Astrocyte of the cerebellum (primary cell): Measurements from ENCODE around the gene WASF1.
"Not testable (repeated sequence)": the region's sequence is repeated elsewhere in the genome, so short reads cannot be mapped to it uniquely, and the experiment has no call there.

Source experiments
- DNase-seq: peaks from one replicate; pipeline ENCODE4 v3.0.0-alpha.2; 2011; ENCODE audit warnings: low read depth
- H3K4me3 ChIP-seq: 2 replicates; pipeline ENCODE4 v1.5.1; 2011; ENCODE audit warnings: mild to moderate bottlenecking, low read depth, low read length, moderate library complexity
- in situ Hi-C: cut with HindIII; loops from 2 replicates; pipeline ENCODE4 v1.10.0; 2017; ENCODE audit warnings: low sequenced_read_pairs
- TF ChIP-seq, protein P1 (sequence below): IDR thresholded peaks from 2 replicates; pipeline ENCODE4 v1.5.1; 2012; ENCODE audit warnings: low read length, low read depth, moderate library complexity, mild to moderate bottlenecking; ENCODE audit errors: missing control alignments

WASF1 gene

DNA sequence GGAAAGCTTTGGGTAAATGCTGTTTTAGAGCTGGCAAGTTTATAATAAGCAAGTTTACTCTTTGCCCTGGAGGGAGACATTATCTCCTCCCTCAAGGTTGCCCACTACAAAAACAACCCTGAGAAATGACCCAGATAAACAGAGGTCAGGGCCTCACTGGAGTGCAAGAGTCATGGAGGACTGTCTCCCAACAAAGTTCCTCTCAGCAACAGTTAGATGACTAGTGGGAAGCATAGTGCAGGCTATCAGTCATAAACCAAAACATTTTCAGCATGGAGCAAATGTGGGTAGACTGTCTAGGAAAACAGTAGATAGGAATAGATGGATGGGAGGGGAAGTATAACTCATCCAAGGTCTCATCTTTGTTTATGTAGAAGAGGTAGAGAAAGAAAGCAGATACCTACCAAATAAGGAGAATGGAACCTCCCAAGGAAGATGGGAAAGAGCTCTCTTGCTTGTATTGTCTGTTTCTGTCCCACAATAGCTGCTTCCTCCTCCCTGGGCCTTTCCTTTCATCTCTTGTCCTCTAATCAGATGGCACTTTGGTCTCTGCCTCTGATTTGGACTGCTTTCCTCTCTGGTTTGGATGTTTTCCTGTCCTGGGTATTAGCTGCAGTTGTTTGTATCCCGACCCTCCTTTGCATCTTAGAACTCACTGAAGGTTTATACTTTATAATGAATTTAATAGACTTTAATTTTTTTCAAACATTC, 95.4 kb downstream of the WASF1 start:
- no peak overlapping the region for H3K4me3 ChIP-seq
- TF ChIP-seq, protein P1, sequence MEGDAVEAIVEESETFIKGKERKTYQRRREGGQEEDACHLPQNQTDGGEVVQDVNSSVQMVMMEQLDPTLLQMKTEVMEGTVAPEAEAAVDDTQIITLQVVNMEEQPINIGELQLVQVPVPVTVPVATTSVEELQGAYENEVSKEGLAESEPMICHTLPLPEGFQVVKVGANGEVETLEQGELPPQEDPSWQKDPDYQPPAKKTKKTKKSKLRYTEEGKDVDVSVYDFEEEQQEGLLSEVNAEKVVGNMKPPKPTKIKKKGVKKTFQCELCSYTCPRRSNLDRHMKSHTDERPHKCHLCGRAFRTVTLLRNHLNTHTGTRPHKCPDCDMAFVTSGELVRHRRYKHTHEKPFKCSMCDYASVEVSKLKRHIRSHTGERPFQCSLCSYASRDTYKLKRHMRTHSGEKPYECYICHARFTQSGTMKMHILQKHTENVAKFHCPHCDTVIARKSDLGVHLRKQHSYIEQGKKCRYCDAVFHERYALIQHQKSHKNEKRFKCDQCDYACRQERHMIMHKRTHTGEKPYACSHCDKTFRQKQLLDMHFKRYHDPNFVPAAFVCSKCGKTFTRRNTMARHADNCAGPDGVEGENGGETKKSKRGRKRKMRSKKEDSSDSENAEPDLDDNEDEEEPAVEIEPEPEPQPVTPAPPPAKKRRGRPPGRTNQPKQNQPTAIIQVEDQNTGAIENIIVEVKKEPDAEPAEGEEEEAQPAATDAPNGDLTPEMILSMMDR: no peak
- no peak for DNase-seq
- in situ Hi-C loops: no loop called here

DNA sequence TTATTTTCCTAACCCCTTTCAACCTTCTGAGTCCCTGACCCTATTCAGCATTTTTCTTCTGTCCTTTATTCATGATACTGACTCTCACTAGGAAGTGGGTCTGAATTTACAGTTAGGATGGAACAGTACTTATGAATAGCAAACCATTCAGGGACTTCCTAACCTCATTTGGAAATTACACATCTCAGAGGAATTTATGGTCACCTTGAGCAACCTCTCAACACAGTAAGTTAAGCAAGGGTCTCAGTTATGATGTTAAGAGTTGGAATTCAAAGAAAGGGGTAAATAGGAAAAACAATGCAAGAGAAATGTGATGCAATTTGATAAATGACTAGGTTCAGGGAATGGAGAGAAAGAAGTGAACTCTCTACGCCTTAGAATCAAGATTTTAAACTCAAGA, 104.1 kb downstream of the WASF1 start:
- in situ Hi-C loops: no loop called here
- TF ChIP-seq, protein P1: no peak
- H3K4me3 ChIP-seq: no peak overlapping the region

DNA sequence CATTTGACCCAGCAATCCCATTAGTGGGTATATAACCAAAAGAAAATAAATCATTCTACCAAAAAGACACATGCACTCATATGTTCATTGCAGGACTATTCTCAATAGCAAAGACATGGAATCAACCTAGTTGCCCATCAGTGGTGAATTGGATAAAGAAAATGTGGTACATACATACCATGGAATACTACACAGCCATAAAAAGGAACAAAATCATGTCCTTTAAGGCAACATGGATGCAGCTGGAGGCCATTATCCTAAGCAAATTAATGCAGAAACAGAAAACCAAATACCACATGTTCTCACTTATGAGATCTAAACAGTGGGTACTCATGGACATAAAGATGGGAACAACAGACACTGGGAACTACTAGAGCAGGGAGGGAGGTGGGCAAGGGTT, 106.0 kb downstream of the WASF1 start:
- not testable (repeated sequence) for H3K4me3 ChIP-seq, DNase-seq
- in situ Hi-C loops: loop anchor here (25.0 kb wide), 1 partner anchor 361 kb away; no protein-coding TSS in a partner anchor

More for the DNA sequence above, 104.1 kb downstream of the WASF1 start:
- DNase-seq: no peak

DNA sequence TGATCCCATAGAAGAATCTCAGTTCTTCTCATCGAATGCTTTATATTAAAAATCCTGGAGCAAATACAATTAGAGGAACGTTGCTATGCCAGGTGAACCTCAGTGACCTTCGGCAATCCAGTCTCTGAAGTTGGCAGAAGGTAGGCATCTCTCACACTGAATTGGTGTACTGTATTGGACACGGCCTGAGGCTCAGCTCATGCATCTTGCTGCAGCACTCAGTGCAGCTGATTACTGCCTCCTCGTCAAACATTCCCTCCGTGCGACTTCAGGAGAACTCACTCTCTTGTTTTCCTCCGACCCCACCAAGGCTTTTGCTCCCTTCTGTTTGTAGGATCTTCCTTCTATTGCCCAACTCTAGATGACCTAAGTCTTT, 110.9 kb downstream of the WASF1 start:
- DNase-seq: no peak
- TF ChIP-seq, protein P1: no peak
- no peak overlapping the region for H3K4me3 ChIP-seq
- in situ Hi-C loops: loop anchor here (25.0 kb wide), 1 partner anchor 356 kb away; no protein-coding TSS in a partner anchor

DNA sequence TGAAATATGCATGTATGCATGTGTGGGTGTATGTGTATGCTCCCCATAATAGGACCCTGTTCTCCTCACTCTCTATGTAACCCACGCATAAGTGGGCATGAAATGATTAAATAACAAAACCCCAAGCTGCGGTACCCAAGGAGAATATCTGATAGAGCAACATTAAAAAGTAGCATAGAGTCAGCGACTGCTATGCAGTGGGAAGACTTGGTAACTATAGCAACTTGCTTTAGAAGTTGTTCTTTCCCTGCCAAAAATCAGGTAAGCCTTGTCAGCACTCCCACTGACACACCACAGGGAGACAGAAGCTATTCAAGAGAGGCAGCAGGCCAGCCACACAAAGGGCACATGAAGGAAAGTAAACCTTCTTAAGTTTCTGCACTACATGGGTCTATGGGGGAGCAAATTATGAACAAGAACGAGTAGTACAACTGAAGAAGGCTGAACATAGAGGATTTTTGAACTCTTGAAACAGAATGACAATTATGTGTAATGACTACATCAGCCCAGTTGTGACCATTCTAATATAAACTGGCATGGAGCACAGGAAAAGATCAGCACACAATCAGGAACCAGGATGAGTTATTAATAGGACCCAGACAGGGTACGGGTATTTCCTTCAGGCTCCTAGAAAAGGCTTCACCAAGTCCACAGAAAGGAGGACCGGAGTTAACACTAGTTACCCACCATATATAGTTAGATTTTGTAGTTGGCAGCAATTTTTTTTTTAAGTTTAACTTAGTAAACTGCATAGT, 111.5 kb downstream of the WASF1 start:
- in situ Hi-C loops: loop anchor here (25.0 kb wide), 1 partner anchor 356 kb away; no protein-coding TSS in a partner anchor
- H3K4me3 ChIP-seq: no peak overlapping the region
- DNase-seq: peak; percentile 15
- TF ChIP-seq, protein P1: no peak

DNA sequence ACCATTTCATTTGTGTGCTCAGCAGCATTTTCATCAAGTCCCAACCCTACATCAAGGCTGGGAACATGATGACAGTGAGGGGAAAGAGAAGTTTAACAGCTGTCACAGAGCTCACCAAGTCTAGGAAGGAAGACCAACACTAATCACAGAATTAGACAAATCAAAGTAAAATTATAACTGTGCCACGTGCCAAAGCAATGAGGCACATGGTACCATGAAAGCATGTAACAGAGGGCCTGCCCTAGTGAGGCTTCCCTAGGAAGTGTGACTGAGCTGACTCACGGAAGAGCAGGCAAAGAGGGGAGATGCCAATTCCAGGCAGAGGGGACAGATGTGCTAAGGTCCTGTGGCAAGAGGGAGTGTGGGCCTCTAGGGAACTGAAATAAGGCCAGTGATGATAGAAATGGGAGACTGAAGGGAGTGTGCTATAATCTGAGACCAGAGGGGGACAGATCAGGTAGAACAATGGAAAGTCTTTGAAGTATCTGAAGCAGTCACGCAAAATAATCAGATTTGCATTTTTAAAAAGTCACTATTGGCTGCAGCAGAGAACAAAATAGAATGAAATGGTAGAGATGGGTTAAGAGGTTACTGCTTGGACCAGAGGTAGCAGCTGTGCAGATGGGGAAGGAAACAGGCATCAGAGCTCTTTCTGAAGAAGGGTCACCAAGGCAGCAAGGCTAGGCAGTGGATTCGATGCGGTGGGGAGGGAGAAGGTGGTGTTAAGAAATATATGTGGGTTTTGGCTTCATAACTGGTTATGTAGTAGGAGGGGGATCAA, 114.5 kb downstream of the WASF1 start:
- DNase-seq: no peak
- no peak overlapping the region for H3K4me3 ChIP-seq
- in situ Hi-C loops: loop anchor here (25.0 kb wide), 1 partner anchor 353 kb away; no protein-coding TSS in a partner anchor
- TF ChIP-seq, protein P1: no peak
